Limb (tissue), 2 donors: Measurements from ENCODE around the gene TECTA.
"Not testable (repeated sequence)": the region's sequence is repeated elsewhere in the genome, so short reads cannot be mapped to it uniquely, and the experiment has no call there.

Experiments
- DNase-seq, 2 donors: peaks; one replicate each; pipeline ENCODE4 v3.0.0-alpha.2; 2016; ENCODE audit errors: extremely low spot score in 2 of 2

TECTA gene

DNA sequence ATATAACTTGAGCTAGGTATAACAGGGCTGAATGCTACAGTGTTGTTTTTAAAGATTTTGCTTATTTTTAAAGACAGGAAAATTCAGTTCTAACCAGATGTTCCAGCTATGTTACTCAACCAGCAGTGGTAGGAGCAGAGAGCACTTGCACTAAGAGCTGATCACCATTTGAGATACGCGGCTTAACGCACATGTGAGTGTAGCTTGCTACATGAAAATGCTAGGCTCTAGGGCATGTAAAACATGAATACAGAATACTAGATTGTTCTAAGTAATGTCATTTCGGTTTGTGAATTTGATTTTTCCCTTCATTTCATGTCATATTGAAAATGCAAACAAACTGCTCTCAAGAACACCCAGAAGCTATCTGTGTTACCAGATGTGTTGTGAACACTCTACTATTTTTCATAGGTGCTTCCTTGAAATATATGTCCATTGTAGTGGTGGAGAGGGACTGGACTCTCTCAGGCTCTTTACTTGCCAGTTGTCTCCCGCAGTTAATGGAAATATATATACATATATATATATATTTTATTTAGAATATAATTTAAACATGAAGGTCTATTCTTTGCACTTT is 10.8 kb upstream of the TECTA start:
- no peak for DNase-seq

DNA sequence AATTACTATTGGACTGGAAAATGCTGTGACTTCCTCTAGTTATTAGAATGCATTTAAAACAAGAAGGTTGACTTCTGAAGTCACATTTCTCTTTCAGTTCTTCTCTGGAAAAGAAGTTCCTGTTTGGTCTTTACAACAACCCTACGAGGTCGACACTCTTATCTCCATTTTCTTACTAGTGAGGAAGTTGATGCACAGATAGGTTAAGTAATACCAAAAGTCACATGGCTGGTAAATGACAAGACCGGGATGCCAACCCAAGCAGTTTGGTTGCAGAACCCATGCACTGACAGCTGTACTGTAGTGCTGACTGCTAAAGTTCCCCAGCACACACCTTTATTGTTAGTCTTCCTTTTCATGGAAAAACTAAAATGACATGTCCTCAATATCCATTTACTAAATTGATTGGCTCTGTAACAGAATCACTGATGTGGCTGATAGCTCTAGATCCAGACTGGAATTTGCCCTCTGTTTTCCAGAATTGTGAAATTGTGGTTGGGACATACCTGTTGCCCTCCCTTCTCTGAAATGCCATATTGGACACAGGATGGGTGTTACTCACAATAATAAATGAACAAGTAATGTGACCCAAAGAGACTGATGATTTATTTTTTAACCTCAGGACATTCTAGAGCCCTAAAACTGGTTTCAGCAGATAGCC is 9.4 kb upstream of the TECTA start:
- DNase-seq = no peak

DNA sequence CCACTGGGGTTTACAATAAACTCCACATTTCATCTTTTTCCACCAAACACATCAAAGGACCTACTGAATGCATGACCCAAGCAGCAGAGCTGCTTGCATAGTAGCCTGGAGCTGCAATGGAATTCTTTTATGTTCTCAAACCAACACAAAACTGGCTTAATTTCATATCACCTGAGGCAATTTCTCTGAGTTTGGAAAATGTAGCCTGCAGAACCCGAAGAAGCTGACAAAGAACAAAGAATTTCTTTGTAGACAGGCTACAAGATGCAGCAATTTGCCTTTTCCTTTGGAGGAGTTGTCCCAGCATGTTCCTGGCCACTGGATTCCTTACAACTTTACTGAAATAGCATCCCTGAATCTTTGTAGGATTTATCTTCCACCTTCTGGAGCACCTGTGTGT is 5.5 kb upstream of the TECTA start:
- no peak for DNase-seq

DNA sequence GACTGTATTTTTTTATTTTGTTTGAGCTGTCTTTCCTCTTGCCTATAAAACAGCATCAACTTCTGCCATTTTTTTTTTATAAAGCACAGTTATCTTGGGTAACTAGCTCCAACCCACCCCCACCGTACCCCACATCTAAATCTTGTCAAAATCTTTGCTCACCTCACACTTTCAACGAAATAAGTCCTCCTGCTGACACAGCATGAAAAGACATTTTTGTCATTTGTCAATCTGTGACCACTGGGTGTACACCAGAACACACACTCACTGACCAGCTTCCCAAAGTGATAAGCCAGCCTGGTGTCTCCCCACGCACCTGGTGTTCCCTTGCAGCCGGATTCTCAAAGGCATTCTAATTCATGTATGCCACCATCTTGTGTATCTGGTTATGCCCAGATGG is 1.7 kb upstream of the TECTA start:
- DNase-seq = no peak

DNA sequence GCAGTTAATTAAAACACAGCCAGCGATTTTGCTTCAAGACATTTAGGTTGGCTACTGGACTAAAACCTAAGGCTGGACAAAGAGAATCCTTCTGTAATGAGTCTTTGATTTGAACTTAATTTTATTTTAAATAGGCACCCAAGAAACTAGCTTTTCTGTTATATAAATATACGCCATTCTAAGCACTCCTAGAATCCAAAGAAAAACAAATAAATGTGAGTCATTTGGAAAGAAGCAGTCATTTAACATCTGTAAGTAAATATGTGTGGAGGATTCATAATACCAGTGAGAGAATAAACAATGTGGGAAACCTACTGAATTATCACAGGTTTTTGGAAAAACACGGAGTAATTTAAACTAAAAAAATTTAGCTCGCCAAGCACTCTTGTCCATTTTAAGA is 1.2 kb upstream of the TECTA start:
- no peak for DNase-seq

DNA sequence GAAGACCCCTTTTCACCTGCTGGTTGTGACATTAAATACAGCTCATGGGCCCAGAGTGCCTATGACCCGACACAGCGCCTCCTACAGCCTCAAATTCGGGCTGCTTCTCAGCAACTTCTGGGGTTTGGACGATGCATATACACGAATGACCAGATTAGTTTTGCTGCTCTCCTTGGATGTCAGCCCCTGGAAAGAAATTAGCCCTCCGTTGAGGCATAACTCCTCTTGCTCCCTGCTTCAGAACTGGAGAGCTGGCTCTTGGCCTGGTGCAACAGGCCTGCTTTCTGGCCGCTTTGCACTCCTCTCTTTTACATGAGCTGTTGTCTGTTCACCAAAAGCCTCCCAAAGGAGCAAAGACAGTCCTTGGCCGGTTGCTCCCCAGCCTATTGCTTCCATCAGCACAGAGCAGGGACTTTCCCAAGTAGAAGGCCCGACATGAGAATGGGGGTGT is 3.3 kb downstream of the TECTA start:
- DNase-seq = no peak

DNA sequence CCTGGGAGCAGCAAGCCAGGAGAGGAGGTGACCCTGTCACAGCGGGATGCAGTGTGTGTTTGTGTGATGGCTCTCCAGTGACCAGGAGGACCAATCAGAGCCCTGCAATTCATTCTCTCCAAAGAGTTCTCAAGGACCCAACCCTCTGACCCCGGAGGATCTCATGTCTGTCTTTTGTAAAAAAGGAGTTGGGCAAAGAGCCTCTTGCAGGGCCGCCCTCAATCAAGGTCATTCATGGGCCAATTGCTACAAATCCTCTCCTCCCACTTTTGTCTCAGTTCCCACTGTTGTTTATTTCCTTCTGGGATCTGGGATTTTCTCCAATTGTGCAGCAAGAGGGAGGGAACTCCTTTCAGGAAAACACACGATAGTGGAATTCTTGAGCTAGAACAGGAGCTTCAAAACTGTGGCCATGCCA is 4.0 kb downstream of the TECTA start:
- DNase-seq = peak in 1 of 2 donors; percentile 64

DNA sequence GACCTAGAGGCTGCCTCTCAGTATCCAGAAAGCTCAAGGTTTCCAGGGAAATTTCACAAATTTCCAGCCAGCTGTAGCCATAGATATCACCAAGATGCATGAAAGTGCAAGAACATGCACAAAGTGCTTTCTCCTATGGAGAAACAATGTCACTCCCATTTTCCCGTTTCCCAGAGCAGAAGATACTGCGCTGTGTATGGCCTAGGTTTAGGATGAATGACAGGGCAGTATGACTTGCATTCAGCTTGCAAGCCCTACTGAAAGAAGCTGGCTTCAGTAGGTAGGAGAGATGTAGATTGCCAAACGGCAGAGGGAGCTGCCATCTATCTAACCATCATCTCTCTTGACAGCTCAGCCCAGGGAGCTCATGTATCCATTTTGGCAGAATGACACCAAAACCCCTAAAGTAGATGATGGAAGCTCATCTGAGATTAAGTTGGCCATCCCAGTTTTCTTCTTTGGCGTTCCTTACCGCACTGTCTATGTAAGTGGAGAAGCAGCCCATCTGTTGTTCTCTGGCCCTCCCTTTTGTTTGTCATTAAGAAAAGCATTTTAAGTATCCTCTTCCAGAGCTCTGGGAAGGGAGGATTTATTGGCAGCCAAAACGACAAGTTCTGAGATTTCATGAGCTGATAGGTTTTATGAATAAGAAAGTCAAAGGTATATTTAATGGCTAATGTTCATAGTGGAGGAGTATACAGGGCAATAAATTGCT is 4.6 kb downstream of the TECTA start:
- peak in 1 of 2 donors; percentile 17 for DNase-seq

DNA sequence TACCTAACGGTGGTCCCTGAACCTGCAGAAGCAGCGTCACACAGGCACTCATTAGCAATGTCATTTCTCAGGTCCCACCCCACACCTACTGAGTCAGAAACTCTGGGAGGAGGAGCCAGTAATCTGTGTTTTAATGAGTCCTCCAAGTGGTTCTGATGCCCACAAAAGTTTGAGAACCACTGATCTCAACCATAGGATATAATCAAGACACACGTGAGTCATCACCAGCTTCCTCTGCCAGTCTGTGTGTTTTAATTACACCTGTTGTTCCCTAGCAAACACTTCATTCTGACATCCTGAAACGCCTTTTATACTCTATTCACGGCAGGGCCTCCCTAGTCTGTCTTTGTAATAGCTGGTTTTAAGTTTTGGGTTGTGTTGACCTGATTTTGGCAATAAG is 5.8 kb downstream of the TECTA start:
- no peak for DNase-seq

DNA sequence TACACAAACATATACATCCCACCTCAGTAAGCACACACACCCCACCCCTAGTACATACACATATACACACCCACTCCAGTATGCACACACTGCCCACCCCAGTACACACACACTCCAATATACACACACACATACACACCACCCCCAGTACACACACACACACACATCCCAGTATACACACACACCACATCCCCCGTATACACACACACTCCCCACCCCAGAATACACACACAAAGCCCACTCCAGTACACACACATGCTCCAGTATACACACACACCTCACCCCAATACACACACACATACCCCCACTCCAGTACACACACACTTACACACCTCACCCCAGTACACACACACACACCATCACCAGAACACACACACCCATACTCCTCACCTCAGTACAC is 7.4 kb downstream of the TECTA start:
- DNase-seq = no peak

DNA sequence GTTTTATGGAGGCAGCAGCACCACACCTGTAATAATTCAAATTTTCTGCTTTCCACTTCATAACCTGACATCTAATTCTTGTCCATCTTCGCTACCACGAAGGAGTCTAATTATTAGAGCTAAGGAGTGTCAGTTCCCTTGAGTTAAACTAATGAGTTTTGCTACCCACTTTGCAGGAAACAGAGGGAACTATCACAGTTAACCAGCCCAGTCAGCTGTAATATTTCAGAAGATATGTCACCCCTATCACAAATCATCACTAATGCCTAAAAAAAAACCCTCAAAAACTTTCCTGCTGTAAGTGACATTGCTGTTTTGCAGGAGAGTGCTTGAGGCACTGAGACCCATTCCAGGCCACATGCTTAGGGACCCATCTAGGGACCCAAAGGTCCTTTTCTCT is 8.4 kb downstream of the TECTA start:
- no peak for DNase-seq

DNA sequence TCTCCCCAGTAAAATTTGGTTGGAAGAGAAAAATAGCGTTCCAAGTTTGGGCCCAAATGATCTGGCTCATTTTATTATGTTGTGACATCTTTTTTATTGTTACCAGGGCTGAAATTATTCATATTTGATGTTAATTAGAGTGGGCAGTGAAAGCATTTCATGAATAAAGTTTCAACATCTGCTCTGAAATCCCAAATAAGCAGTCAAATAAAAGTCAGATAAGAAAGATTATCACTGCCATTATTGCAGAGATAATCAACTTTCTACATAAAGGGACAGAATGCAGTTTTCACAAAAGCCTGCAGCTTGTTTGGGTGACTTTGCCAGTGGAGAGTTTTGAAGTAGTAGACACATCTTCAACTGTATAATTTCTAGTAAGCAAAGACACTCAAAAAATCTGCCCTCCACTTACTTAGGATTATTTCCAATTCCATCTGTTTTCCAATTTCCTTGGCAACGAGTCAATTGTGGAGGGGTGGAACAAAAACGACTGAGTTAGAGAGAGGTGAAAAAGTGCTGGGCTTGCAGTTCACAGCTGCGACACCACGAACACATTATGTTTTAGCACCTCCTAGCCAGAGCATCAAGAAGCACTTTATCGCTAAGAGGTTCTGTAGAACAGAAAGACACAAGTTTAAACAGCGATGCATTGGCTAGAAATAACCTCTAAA is 9.0 kb downstream of the TECTA start:
- DNase-seq = no peak

DNA sequence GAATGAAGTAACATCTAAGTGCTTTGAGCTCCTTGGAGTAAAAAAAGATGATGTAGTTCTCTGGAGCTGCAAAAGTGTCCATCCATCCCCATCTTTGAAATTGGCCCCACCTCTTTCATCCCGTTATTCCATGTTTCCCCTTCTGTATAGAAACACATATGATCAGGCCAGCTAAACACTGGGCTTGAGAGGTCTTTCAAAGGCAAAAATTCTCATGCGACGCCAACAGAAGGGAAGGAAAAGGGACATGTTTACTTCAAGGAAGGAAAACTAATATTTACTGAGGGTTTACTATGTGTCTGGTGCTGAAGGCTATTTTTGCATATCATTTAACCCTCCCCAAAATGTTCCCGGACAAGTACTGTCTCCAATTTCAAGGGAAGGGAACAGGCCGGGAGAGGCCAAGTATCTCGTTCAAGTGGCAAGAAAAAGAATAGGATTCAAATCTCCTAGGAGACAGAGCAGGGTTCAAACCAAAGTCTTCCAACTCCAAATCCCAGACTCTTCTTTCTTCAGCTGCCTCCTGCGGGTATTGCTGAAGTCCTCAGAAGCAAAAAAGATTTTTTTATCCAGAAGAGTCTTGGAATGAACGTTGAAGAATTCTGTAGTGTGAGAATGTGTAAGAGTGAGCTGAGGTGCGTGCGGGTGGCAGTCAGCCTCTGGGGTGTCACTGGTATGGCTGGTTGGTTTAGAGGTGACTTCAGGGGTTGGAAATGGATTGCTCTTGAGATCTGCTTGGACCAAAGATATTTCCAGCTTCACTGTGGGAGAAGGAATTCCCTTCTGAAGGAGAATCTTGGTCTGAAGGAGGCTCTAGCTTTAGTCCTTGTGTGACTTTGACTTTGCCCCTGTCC is 10.1 kb downstream of the TECTA start:
- DNase-seq = no peak

DNA sequence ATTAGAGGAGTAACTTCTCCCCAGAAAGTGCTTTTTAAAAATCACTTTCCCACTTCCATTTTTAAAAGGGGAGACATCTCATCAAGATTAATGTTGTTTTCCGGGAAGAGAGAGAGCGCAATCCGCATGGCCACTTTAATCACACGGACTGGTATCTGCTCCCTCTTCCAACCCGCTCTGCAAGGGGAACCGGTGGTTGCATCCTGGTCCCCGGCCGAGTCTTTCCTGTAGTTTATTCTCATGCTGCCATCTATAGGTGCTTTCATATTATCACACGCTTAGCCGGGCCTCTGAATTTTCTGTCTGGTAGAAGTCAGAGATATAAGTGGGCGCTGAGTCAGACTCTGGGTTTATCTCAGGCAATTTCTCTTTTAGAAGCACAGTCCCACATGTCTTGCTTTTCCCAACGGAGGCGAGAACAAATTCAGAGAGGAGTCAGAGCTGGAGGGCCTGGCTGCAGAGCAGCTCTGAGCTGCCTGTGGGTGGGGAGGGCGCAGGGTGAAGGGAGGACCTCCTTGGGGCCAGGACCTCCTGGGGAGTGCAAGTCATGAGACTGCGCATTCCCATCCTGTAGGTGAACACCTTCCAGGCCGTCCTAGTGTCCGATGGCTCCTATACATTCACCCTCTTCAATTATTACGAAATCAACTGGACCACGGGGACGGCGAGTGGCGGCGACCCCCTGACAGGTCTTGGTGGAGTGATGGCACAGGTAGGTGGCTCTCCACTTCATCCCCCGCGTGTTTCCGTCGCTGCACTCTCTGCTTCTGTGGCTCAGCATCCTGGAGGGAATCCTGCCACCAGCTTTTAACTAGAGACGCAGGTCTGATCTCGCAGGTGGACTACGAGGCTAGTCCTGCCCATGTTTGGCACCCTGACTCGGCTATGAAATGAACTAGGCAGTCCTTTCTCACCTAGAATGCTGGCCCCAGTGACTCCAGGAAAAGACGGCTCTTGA is 11.7 kb downstream of the TECTA start:
- peak; percentile 66 to 75 for DNase-seq

DNA sequence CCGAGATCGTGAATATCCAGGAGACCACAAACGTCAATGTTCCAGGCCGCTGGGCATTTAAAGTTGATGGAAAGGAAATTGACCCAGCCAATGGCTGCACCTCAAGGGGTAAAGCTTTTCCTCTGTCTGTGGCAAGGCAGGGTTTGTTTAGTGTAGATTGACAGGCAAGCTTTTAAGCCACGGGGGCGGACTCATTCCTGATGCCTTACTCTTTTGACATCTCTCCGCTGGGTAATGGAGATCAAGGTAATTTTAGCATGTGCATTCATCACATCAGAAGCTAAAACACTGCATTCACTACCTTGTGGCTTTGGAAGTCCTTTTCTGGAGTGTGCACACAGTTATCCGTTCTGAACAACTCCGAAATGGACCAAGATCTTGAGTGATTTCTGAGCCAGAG is 12.6 kb downstream of the TECTA start:
- DNase-seq = no peak

DNA sequence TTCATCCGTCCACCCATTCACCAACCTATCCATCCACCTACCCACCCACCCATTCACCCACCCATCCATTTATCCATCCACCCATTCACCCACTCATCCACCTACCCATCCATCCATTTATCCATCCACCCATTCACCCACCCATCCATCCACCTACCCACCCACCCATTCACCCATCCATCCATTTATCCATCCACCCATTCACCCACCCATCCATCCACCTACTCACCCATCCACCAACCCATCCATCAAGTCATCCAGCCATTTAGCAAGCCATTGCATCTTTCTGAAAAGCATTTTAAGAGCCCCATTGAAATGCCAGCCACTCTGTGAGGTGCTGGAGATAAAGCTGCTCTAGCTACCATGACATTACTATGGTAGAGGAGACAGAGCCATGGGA is 14.0 kb downstream of the TECTA start:
- not testable (repeated sequence) for DNase-seq

DNA sequence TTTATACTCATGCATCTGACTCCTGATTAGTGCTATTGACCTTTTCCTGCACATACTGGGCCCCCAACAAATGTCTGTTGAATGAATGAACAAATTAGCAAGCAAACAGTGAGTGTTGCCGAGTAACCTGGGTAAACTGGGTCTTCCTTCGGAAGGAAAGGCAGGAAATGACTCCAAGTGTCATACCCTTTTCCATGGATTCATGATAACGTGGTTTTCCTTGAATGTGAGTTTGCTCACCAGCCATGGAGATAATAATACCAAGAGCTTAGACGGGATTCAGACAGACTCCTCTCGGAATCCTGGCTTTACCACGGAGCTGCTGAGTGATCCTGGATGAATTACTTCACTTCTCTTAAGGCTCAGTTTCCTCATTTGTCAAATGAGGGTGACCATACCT is 16.7 kb downstream of the TECTA start:
- DNase-seq = no peak

DNA sequence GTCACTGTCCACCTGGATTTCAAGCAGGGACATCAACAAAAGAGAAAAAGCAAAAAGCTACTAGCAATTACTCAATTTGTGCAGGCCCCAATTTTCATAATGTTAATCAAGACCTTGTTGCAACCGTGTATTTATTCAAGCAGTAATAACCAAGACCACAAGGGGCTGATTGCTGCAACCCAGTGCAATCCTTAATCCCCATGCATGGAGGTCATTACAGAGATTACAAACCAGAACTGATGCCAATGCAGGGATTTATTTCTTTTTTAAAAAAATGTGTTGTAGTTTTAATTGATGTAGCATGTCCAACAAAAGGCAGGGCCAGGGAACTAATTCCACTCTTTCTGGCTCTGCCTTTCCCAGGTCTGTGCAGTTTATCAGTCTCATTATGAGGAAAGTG is 18.4 kb downstream of the TECTA start:
- no peak for DNase-seq

DNA sequence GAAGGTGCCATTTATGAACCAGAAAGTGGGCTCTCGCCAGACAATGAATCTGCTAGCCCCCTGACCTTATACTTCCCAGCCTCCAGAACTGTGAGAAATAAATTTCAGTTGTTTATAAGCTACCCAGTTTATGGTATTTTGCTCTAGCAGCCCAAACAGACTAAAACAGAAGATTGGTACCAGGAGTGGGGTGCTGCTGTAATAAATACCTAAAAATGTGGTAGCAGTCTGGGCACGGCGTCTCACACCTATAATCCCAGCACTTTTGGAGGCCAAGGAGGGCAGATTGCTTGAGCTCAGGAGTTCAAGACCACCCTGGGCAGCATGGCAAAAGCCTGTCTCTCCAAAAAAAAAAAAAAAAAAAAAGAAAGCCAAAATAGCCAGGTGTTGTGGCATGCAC is 21.3 kb downstream of the TECTA start:
- DNase-seq = no peak

DNA sequence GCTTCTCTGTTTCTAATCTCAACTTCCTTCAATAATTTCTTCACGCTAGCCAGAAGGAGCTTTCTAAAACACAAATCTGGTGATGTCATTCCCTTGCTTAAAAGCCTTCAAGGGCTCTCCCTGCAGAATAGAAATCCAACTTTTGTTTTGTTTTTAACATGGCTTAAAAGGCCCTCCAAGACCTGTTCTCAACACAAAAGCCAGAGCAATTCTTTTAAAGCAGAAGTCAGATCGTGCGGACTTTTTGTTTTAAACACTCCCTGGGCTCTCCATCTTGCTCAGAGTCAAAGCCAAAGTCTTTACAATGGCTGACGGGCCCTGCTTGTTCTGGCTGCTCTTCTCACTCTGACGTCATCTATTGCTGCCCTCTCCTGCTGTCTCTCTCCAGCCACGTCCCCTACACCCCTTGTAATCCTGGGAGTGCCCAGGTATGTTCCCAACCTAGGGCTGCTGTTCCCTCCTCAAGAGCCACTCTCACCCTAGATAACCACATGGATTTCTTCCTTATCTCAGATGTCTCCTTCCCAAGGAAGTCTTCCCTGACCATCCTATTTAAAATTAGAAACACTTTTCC is 22.5 kb downstream of the TECTA start:
- DNase-seq = no peak
